ENCODE results near the gene CWH43. TPM values are rescaled to one million over a fixed set of nuclear protein-coding genes. Genes with fewer than 3 reads are reported as not detected.
A peak's percentile ranks its signal among the peaks of the same experiment; 100 is the strongest.
"Not testable (repeated sequence)": the region's sequence is repeated elsewhere in the genome, so short reads cannot be mapped to it uniquely, and the experiment has no call there.

CWH43 gene
- polyA plus RNA-seq, 3 donors from 2014 or later, result not detected

DNA sequence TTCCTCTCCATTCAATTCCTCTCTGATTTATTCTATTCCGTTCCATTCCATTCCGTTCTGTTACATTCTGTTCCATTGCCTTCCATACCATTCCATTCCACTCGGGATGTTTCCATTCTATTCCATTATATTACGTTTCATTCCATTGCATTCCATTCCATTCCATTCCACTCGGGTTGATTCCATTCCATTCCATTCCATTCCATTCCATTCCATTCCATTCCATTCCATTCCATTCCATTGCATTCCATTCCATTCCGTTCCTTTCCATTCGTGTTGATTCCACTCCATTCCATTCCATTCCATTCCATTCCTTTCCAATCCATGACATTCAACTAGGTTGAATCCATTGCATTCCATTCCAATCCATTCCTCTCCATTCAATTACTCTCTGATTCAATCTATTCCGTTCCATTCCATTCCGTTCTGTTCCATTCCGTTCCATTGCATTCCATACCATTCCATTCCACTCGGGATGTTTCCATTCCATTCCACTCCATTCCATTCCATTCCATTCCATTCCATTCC lies 106.6 kb downstream of the CWH43 start:
- not testable (repeated sequence) for DNase-seq, H3K27ac Mint-ChIP-seq

GRCh38 chr4:49096215-49096614 lies 110.1 kb downstream of the CWH43 start:
- H3K9me3 Mint-ChIP-seq, result peaks cover 66 to 74% (median 70%) of the 10 kb centered on the region in 6 donors
- H3K27me3 Mint-ChIP-seq (ENCODE audit: low read depth in 3 of 3), result peaks cover 0 to 12% (median 2%) of the 10 kb centered on the region in 3 donors
- peaks cover 62 to 64% (median 62%) of the 10 kb centered on the region in 3 donors for H3K36me3 Mint-ChIP-seq
- H3K4me1 Mint-ChIP-seq, DNase-seq, H3K27ac Mint-ChIP-seq: not testable (repeated sequence)
- peak overlapping the region in 1 of 5 donors; percentile 6 for H3K4me3 Mint-ChIP-seq

More for the DNA sequence above, 106.6 kb downstream of the CWH43 start:
- Mint-ChIP-seq H3K9me3 (peaks cover 40 to 54% (median 45%) of the 10 kb centered on the region in 6 donors), H3K36me3 (peaks cover 37 to 38% (median 37%) of the 10 kb centered on the region in 3 donors), H3K4me3 (peak overlapping the region in 1 of 5 donors; percentile 0)
- H3K27me3 Mint-ChIP-seq (ENCODE audit: low read depth in 3 of 3); H3K4me1 Mint-ChIP-seq: not testable (repeated sequence)

- Mint-ChIP-seq H3K36me3 (peaks cover 58 to 64% (median 62%) of the 10 kb centered on the region in 3 donors), H3K27me3 (ENCODE audit: low read depth in 3 of 3) (peaks cover 0 to 12% (median 3%) of the 10 kb centered on the region in 3 donors), H3K9me3 (peaks cover 66 to 74% (median 70%) of the 10 kb centered on the region in 6 donors)
- not testable (repeated sequence) for H3K4me3 Mint-ChIP-seq, H3K27ac Mint-ChIP-seq, H3K4me1 Mint-ChIP-seq, DNase-seq
These were observed 110.6 kb downstream of the CWH43 start for GRCh38 chr4:49096627-49097026.

DNA sequence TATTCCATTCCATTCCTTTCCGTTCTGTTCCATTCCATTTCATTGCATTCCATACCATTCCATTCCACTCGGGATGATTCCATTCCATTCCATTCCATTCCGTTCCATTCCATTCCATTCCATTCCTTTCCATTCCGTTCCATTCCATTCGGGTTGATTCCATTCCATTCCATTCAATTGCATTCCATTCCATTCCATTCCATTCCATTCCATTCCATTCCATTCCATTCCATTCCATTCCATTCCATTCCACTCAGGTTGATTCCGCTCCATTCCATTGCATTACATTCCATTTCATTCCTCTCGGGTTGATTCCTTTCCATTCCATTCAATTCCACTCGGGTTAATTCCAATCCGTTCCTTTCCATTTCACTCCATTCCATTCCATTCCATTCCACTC lies 111.0 kb downstream of the CWH43 start:
- H3K27ac Mint-ChIP-seq, H3K4me1 Mint-ChIP-seq, DNase-seq: not testable (repeated sequence)
- Mint-ChIP-seq H3K9me3 (peaks cover 61 to 70% (median 65%) of the 10 kb centered on the region in 6 donors), H3K27me3 (ENCODE audit: low read depth in 3 of 3) (peaks cover 0 to 10% (median 3%) of the 10 kb centered on the region in 3 donors), H3K36me3 (peaks cover 54 to 59% (median 57%) of the 10 kb centered on the region in 3 donors), H3K4me3 (peak overlapping the region in 1 of 5 donors; percentile 0)

DNA sequence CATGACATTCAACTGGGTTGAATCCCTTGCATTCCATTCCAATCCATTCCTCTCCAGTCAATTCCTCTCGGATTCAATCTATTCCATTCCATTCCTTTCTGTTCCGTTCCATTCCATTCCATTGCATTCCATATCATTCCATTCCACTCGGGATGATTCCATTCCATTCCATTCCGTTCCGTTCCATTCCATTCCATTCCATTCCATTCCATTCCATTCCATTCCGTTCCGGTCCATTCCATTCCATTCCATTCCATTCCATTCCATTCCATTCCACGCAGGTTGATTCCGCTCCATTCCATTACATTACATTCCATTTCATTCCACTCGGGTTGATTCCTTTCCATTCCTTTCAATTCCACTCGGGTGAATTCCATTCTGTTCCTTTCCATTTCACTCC lies 111.4 kb downstream of the CWH43 start:
- H3K27me3 Mint-ChIP-seq (ENCODE audit: low read depth in 3 of 3); H3K27ac Mint-ChIP-seq; H3K4me1 Mint-ChIP-seq; H3K4me3 Mint-ChIP-seq; DNase-seq: not testable (repeated sequence)
- H3K36me3 Mint-ChIP-seq, result peaks cover 53 to 58% (median 56%) of the 10 kb centered on the region in 3 donors
- peaks cover 61 to 70% (median 65%) of the 10 kb centered on the region in 6 donors for H3K9me3 Mint-ChIP-seq

DNA sequence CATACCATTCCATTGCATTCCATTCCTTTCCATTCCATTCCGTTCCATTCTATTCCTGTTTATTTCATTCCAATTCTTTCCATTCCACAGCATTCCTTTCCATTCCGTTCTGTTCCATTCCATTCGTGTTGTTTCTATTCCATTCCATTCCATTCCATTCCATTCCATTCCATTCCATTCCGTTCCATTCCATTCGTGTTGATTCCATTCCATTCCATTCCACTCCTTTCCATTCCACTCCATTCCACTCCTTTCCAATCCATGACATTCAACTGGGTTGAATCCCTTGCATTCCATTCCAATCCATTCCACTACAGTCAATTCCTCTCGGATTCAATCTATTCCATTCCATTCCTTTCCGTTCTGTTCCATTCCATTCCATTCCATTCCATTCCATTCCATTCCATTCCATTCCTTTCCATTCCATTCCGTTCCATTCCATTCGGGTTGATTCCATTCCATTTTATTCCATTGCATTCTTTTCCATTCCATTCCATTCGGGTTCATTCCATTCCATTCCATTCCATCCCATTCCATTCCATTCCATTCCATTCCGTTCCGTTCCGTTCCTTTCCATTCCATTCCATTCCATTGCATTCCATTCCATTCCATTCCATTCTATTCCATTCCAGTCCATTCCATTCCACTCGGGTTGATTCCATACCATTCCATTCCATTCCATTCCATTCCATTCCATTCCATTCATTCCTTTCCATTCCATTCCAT lies 112.1 kb downstream of the CWH43 start:
- peaks cover 60 to 71% (median 68%) of the 10 kb centered on the region in 6 donors for H3K9me3 Mint-ChIP-seq
- H3K27me3 Mint-ChIP-seq (ENCODE audit: low read depth in 3 of 3); DNase-seq; H3K4me1 Mint-ChIP-seq; H3K27ac Mint-ChIP-seq: not testable (repeated sequence)
- H3K36me3 Mint-ChIP-seq, result peaks cover 54 to 59% (median 58%) of the 10 kb centered on the region in 3 donors
- peak overlapping the region in 1 of 5 donors; percentile 0 for H3K4me3 Mint-ChIP-seq

DNA sequence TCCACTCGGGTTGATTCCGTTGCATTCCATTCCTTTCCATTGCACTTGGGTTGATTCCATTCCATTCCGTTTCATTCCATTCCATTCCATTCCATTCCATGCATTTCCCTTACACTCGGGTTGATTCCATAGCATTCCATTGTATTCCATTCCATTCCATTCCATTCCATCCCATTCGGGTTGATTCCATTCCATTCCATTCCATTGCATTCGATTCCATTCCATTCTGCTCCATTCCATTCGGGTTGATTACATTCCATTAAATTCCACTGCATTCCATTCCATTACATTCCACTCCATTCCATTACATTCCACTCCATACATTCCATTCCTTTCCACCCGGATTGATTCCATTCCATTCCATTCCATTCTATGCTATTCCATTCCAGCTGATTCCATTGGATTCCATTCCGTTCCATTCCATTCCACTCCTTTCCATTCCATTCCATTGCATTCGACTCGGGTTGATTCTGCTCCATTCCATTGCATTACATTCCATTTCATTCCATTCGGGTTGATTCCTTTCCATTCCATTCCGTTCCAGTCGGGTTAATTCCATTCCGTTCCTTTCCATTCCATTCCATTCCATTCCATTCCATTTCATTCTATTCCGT lies 113.9 kb downstream of the CWH43 start:
- H3K9me3 Mint-ChIP-seq, result peaks cover 73 to 84% (median 83%) of the 10 kb centered on the region in 6 donors
- H3K4me1 Mint-ChIP-seq, DNase-seq, H3K27ac Mint-ChIP-seq: not testable (repeated sequence)
- peaks cover 2 to 11% (median 3%) of the 10 kb centered on the region in 3 donors for H3K27me3 Mint-ChIP-seq (ENCODE audit: low read depth in 3 of 3)
- peak overlapping the region in 1 of 5 donors; percentile 5 for H3K4me3 Mint-ChIP-seq
- H3K36me3 Mint-ChIP-seq, result peaks cover 71 to 77% (median 72%) of the 10 kb centered on the region in 3 donors

DNA sequence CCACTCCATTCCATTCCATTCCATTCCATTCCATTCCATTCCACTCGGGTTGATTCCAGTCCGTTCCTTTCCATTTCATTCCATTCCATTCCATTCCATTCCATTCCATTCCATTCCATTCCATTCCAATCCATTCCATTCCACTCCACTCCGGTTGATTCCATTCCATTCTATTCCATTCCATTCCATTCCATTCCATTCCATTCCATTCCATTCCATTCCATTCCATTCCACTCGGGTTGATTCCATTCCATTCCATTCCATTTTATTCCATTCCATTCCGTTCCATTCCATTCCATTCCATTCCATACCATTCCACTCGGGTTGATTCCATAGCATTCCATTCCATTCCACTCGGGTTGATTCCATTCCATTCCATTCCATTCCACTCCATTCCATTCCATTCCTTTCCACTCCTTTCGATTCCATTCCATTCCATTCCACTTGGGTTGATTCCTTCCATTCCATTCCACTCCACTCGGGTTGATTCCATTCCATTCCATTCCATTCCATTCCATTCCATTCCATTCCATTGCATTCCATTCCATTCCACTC lies 116.3 kb downstream of the CWH43 start:
- not testable (repeated sequence) for H3K27ac Mint-ChIP-seq, H3K4me1 Mint-ChIP-seq, DNase-seq
- Mint-ChIP-seq H3K9me3 (peaks cover 78 to 92% (median 90%) of the 10 kb centered on the region in 6 donors), H3K4me3 (peak overlapping the region in 1 of 5 donors; percentile 0), H3K36me3 (peaks cover 73 to 77% (median 74%) of the 10 kb centered on the region in 3 donors), H3K27me3 (ENCODE audit: low read depth in 3 of 3) (peaks cover 4 to 21% (median 6%) of the 10 kb centered on the region in 3 donors)

DNA sequence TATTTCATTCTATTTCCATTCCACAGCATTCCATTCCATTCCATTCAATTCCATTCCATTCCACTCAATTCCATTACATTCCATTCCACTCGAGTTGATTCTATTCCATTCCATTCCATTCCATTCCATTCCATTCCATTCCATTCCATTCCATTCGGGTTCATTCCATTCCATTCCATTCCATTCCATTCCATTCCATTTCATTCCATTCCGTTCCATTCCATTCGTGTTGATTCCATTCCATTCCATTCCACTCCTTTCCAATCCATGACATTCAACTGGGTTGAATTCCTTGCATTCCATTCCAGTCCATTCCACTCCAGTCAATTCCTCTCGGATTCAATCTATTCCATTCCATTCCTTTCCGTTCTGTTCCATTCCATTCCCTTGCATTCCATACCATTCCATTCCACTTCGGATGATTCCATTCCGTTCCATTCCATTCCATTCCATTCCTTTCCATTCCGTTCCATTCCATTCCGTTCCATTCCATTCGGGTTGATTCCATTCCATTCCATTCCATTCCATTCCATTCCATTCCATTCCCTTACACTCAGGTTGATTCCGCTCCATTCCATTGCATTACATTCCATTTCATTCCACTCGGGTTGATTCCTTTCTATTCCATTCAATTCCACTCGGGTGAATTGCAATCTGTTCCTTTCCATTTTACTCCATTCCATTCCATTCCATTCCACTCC lies 117.5 kb downstream of the CWH43 start:
- not testable (repeated sequence) for H3K4me1 Mint-ChIP-seq
- peaks cover 4 to 29% (median 6%) of the 10 kb centered on the region in 3 donors for H3K27me3 Mint-ChIP-seq (ENCODE audit: low read depth in 3 of 3)

GRCh38 chr4:49104231-49104930 lies 118.3 kb downstream of the CWH43 start:
- not testable (repeated sequence) for H3K27ac Mint-ChIP-seq, DNase-seq, H3K4me1 Mint-ChIP-seq, H3K4me3 Mint-ChIP-seq
- peaks cover 4 to 29% (median 6%) of the 10 kb centered on the region in 3 donors for H3K27me3 Mint-ChIP-seq (ENCODE audit: low read depth in 3 of 3)
- H3K9me3 Mint-ChIP-seq, result peaks cover 72 to 89% (median 86%) of the 10 kb centered on the region in 6 donors
- peaks cover 68 to 71% (median 69%) of the 10 kb centered on the region in 3 donors for H3K36me3 Mint-ChIP-seq

More for the DNA sequence above, 117.5 kb downstream of the CWH43 start:
- not testable (repeated sequence) for H3K27ac Mint-ChIP-seq, DNase-seq
- Mint-ChIP-seq H3K36me3 (peaks cover 73 to 77% (median 74%) of the 10 kb centered on the region in 3 donors), H3K4me3 (peak overlapping the region in 1 of 5 donors; percentile 4), H3K9me3 (peaks cover 78 to 92% (median 90%) of the 10 kb centered on the region in 6 donors)

- Mint-ChIP-seq H3K4me3 (peak overlapping the region in 1 of 5 donors; percentile 0), H3K36me3 (peaks cover 67 to 70% (median 67%) of the 10 kb centered on the region in 3 donors), H3K27me3 (ENCODE audit: low read depth in 3 of 3) (peaks cover 4 to 32% (median 6%) of the 10 kb centered on the region in 3 donors), H3K9me3 (peaks cover 72 to 89% (median 86%) of the 10 kb centered on the region in 6 donors)
- H3K27ac Mint-ChIP-seq, H3K4me1 Mint-ChIP-seq, DNase-seq: not testable (repeated sequence)
These were observed 119.3 kb downstream of the CWH43 start for GRCh38 chr4:49105248-49105904.

GRCh38 chr4:49107262-49107661 lies 121.2 kb downstream of the CWH43 start:
- H3K36me3 Mint-ChIP-seq, result peaks cover 71 to 74% (median 72%) of the 10 kb centered on the region in 3 donors
- H3K4me1 Mint-ChIP-seq, result not testable (repeated sequence)

More at GRCh38 chr4:49107262-49107661, 121.2 kb downstream of the CWH43 start:
- peak in 1 of 3 donors; percentile 14 for DNase-seq
- H3K27ac Mint-ChIP-seq, result not testable (repeated sequence)
- peaks cover 2 to 34% (median 6%) of the 10 kb centered on the region in 3 donors for H3K27me3 Mint-ChIP-seq (ENCODE audit: low read depth in 3 of 3)
- H3K4me3 Mint-ChIP-seq, result peak overlapping the region in 1 of 5 donors; percentile 0
- H3K9me3 Mint-ChIP-seq, result peaks cover 75 to 97% (median 94%) of the 10 kb centered on the region in 6 donors

All from immature natural killer cell (primary cell).